Neural crest cell (in vitro differentiated cells): ENCODE measurements around the gene ENTPD1. TPM values are rescaled to one million over a fixed set of nuclear protein-coding genes. Genes with fewer than 3 reads are reported as not detected.

Source experiments
- DNase-seq: peaks from one replicate; pipeline ENCODE4 v3.0.0; 2021; ENCODE audit warnings: low read depth, mixed read lengths, low spot score
- H3K27ac Mint-ChIP-seq: one replicate; pipeline ENCODE4 v1.8.0; 2021; ENCODE audit warnings: mild to moderate bottlenecking, mixed read lengths; ENCODE audit not compliant: unreplicated experiment
- H3K27me3 Mint-ChIP-seq: 2 replicates; pipeline ENCODE4 v1.8.0; 2021; ENCODE audit warnings: low read depth, mild to moderate bottlenecking, mixed read lengths
- H3K36me3 Mint-ChIP-seq: 2 replicates; pipeline ENCODE4 v1.8.0; 2021; ENCODE audit warnings: low read depth, mild to moderate bottlenecking, mixed read lengths
- H3K4me1 Mint-ChIP-seq: 2 replicates; pipeline ENCODE4 v1.8.0; 2021; ENCODE audit warnings: mixed read lengths
- H3K4me3 Mint-ChIP-seq: one replicate; pipeline ENCODE4 v1.8.0; 2021; ENCODE audit warnings: mild to moderate bottlenecking, mixed read lengths
- H3K9me3 Mint-ChIP-seq: 2 replicates; pipeline ENCODE4 v1.8.0; 2021; ENCODE audit warnings: mixed read lengths
- total RNA-seq: library from RNA; stranded (reverse); gene quantifications from 2 replicates; pipeline ENCODE4 v1.2.1, GENCODE V29; 2021
- TF ChIP-seq, protein P1 (sequence below): fragments of 200-600 bp; sonication (generic); conservative IDR thresholded peaks from 2 replicates; pipeline ENCODE4 v1.5.0; 2021; ENCODE audit warnings: antibody characterized with exemption, mild to moderate bottlenecking

ENTPD1 gene
- total RNA-seq, 1 donor from 2014 or later = 0.37 TPM

GRCh38 chr10:95810198-95810976 lies 54.4 kb downstream of the ENTPD1 start:
- H3K9me3 Mint-ChIP-seq = peaks cover 12% of the 10 kb centered on the region
- H3K4me1 Mint-ChIP-seq = peaks cover 14% of the 10 kb centered on the region
- H3K36me3 Mint-ChIP-seq = peaks cover 15% of the 10 kb centered on the region
- H3K27me3 Mint-ChIP-seq = peaks cover 12% of the 10 kb centered on the region
- H3K27ac Mint-ChIP-seq = no peak overlapping the region
- H3K4me3 Mint-ChIP-seq = no peak overlapping the region
- no peak for DNase-seq
- TF ChIP-seq, protein P1, sequence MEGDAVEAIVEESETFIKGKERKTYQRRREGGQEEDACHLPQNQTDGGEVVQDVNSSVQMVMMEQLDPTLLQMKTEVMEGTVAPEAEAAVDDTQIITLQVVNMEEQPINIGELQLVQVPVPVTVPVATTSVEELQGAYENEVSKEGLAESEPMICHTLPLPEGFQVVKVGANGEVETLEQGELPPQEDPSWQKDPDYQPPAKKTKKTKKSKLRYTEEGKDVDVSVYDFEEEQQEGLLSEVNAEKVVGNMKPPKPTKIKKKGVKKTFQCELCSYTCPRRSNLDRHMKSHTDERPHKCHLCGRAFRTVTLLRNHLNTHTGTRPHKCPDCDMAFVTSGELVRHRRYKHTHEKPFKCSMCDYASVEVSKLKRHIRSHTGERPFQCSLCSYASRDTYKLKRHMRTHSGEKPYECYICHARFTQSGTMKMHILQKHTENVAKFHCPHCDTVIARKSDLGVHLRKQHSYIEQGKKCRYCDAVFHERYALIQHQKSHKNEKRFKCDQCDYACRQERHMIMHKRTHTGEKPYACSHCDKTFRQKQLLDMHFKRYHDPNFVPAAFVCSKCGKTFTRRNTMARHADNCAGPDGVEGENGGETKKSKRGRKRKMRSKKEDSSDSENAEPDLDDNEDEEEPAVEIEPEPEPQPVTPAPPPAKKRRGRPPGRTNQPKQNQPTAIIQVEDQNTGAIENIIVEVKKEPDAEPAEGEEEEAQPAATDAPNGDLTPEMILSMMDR = no peak

DNA sequence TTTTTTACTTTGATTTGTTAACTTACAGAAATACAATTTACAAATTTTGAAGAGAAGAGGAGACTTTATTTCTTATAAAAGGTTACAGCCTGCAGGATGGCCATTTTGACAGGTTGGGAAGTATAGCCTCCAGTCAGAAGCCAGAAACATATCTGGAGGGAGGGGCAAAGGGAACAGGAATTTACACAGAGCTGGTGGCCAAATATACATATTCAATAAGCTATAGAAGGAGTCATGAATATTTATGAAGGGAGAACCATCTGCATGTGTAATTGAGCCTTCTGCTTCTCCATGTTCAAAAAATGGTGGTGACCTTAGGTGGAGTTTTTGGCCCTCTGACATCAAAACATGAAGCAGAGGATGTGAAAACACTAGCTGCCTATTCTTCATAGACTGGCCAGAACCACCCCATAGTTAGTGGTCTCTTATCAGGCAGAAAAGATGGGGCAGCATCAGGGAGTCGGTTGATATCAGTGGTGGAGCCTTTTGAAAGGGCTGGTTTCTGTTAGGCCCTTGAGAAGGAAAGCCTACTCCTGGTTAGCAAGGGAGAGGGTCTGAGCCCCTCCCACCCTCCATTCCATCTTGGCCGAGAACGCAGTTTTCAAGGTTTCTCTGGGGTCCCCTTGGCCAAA lies 57.2 kb downstream of the ENTPD1 start:
- DNase-seq = no peak
- peaks cover 3% of the 10 kb centered on the region for H3K27me3 Mint-ChIP-seq
- no peak overlapping the region for H3K4me3 Mint-ChIP-seq
- H3K36me3 Mint-ChIP-seq = peaks cover 15% of the 10 kb centered on the region
- peaks cover 23% of the 10 kb centered on the region for H3K9me3 Mint-ChIP-seq
- TF ChIP-seq, protein P1 = no peak
- peak overlapping the region; percentile 81 for H3K27ac Mint-ChIP-seq
- peaks cover 14% of the 10 kb centered on the region for H3K4me1 Mint-ChIP-seq

DNA sequence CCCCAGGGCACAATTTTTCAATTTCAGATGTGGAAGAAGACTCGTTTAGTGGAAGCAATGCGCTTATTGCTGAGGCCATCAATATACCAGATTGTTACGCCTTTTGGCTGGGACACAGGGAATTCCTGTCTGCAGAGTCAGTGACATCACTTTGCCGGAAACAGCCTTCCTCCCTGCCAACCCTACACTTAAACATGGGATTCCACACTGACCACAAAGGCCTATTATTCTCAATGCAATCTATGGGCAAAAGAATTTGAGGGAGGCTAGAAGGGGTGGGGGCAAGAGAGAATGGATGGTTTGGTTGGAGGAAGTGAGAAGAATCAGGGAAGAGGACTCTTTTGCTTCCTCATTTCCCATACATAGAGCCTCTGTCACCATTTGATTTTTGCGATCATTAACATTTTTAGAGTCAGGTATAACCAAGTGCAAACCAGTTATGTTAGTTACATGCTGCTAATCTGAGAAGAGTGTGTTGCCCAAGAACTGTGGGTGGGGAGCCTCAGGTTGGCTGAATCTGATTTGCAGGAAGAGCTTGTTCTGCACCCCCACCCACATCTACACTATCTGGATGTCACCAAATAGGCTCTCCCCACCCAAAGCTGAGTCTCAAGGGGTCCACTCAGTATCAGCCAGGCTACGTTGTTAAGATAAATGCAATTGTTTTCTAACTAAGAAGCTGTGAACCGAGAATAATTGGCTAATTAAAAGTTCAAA lies 58.2 kb downstream of the ENTPD1 start:
- H3K9me3 Mint-ChIP-seq = peaks cover 23% of the 10 kb centered on the region
- peak; percentile 15 for DNase-seq
- H3K27me3 Mint-ChIP-seq = no peaks in the 10 kb centered on the region
- peak overlapping the region; percentile 39 for H3K4me3 Mint-ChIP-seq
- H3K27ac Mint-ChIP-seq = peak overlapping the region; percentile 91
- peaks cover 15% of the 10 kb centered on the region for H3K36me3 Mint-ChIP-seq
- TF ChIP-seq, protein P1 = no peak
- H3K4me1 Mint-ChIP-seq = peaks cover 14% of the 10 kb centered on the region

DNA sequence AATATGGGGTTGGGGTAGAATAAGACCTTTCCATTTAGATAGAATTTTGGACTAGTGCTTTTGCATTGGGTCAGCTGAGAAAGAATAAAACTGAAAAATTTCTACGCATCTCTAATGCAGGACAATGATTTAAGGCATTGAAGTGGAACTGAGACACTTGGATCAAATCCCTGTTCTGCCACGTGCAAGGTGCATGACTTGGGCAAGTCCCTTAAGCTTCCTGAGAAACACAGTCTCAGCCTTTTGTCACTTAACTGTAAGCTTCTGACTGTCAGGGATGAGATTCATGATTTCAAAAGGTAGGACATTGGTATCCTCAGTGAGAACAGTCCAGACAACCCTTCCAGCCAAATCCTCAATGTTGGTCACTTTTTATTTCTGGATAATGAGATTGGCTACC lies 59.2 kb downstream of the ENTPD1 start:
- DNase-seq = no peak
- no peak overlapping the region for H3K27ac Mint-ChIP-seq
- peaks cover 15% of the 10 kb centered on the region for H3K36me3 Mint-ChIP-seq
- H3K4me3 Mint-ChIP-seq = no peak overlapping the region
- H3K9me3 Mint-ChIP-seq = peaks cover 23% of the 10 kb centered on the region
- H3K4me1 Mint-ChIP-seq = peaks cover 18% of the 10 kb centered on the region
- TF ChIP-seq, protein P1 = no peak
- H3K27me3 Mint-ChIP-seq = no peaks in the 10 kb centered on the region

DNA sequence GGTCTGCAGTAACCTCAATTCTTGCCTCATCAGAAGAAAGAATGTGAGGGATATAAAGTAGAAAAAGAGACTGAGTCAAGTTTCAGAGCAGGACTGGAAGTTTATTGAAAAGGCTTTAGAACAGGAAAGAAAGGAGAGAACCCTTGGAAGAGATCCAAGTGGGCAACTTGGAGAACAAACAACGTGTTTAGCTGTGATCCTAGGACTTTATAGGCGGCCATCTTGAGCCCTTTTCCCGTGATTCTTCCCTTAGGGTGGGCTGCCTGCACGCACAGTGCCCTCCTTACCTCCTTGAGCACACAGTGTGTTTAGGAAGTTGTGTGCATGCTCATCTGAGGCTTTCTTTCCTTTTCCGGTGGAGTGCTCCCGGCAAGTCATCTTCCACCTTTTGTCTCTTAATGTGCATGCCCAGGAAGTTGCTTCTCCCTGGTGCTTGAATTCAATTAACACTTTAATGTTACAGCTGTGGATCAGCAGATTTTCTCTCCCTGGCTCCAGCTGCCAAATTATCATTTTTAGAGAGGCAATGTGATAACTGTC lies 59.8 kb downstream of the ENTPD1 start:
- Mint-ChIP-seq H3K4me1 (peaks cover 18% of the 10 kb centered on the region), H3K27me3 (peaks cover 2% of the 10 kb centered on the region), H3K27ac (no peak overlapping the region), H3K36me3 (peaks cover 11% of the 10 kb centered on the region), H3K9me3 (peaks cover 23% of the 10 kb centered on the region), H3K4me3 (no peak overlapping the region)
- no peak for DNase-seq
- TF ChIP-seq, protein P1 = no peak
